ENCODE data around the gene NKAP. TPM values are rescaled to one million over a fixed set of nuclear protein-coding genes. Genes with fewer than 3 reads are reported as not detected.
"Not testable (repeated sequence)": the region's sequence is repeated elsewhere in the genome, so short reads cannot be mapped to it uniquely, and the experiment has no call there.

NKAP gene
- total RNA-seq, 2 experiments from 2014 or later = 10.2 to 10.4 TPM

- POLR2A ChIA-PET; H3K27me3 Mint-ChIP-seq; DNase-seq; H3K9me3 Mint-ChIP-seq; H3K36me3 Mint-ChIP-seq (ENCODE audit: low read depth); H3K27ac Mint-ChIP-seq; CTCF ChIA-PET; H3K4me1 Mint-ChIP-seq; H3K4me3 Mint-ChIP-seq: not testable (repeated sequence)
Observed at GRCh38 chrX:119966837-119967236, 23.3 kb upstream of the NKAP start.

- ChIA-PET POLR2A (no interaction called here), CTCF (no interaction called here)
- Mint-ChIP-seq H3K4me1 (peaks cover 11% of the 10 kb centered on the region), H3K4me3 (no peak overlapping the region), H3K27me3 (peaks cover 31% of the 10 kb centered on the region), H3K9me3 (no peaks in the 10 kb centered on the region), H3K36me3 (ENCODE audit: low read depth) (no peaks in the 10 kb centered on the region), H3K27ac (no peak overlapping the region)
- no peak for DNase-seq
Observed at GRCh38 chrX:119960625-119961024, 17.1 kb upstream of the NKAP start.

DNA sequence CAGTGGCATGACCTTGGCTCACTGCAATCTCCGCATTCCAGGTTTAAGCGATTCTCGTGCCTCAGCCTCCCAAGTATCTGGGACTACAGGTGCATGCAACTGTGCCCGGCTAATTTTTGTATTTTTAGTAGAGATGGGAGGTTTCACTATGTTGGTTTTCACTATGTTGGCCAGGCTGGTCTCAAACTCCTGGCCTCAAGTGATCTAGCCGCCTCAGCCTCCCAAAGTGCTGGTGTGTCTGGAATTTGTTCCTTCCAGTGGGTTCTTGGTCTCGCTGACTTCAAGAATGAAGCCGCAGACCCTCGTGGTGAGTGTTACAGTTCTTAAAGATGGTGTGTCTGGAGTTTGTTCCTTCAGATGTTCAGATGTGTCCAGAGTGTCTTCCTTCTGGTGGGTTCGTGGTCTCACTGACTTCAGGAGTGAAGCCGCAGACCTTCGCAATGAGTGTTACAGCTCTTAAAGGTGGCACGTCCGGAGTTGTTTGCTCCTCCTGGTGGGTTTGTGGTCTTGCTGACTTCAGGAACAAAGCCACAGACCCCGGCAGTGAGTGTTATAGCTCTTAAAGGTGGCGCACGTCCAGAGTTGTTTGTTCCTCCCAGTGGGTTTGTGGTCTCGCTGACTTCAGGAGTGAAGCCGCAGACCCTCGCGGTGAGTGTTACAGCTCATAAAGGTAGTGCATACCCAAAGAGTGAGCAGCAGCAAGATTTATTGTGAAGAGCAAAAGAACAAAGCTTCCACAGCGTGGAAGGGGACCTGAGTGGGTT, 12.4 kb upstream of the NKAP start:
- peaks cover 13% of the 10 kb centered on the region for H3K4me1 Mint-ChIP-seq
- H3K9me3 Mint-ChIP-seq; CTCF ChIA-PET; H3K4me3 Mint-ChIP-seq; H3K27ac Mint-ChIP-seq; H3K36me3 Mint-ChIP-seq (ENCODE audit: low read depth): not testable (repeated sequence)
- DNase-seq = peak; percentile 72
- POLR2A ChIA-PET = interaction anchor here (1.3 kb wide), 1 partner anchor 24 kb away, joined by 3 read pairs; no protein-coding TSS in a partner anchor
- H3K27me3 Mint-ChIP-seq = peaks cover 45% of the 10 kb centered on the region

DNA sequence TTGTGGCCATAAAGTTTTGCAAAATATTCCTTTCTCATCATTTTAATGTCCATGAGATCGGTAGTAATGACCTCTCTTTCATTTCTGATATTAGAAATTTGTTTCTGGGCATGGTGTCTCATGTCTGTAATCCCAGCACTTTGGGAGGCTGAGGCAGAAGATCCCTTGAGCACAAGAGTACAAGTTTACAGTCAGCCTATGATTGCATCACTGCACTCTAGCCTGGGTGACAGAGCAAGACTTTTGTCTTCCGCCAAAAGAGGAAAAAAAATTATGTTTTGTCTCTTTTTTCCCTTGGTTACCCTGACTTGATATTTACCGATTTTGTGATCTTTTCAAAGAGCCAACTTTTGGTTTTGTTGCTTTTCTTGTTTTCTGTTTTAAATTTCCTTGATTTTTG, 10.8 kb upstream of the NKAP start:
- Mint-ChIP-seq H3K36me3 (ENCODE audit: low read depth) (no peaks in the 10 kb centered on the region), H3K27me3 (peaks cover 42% of the 10 kb centered on the region), H3K9me3 (no peaks in the 10 kb centered on the region), H3K27ac (no peak overlapping the region), H3K4me3 (no peak overlapping the region), H3K4me1 (peaks cover 13% of the 10 kb centered on the region)
- CTCF ChIA-PET = no interaction called here
- POLR2A ChIA-PET = no interaction called here
- no peak for DNase-seq

DNA sequence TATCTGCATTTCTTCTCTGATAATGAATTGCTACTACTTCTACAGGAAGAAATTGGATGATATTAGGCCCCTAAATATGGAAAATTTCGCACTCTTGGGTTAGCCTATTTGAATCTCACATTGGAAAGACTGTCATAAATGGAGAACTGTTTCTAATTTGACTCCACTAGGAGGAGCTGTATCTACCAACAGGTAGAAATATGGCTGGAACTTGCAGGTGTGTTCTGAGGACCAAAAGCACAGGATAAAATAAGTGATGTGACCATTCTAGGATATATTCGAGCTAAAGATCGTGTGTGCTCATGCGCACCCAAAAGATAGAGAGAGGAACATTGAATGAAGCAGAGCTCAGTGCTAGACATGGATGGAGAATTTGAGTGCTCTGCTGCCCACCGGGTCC, 4.8 kb upstream of the NKAP start:
- CTCF ChIA-PET = interaction anchor here (1.1 to 1.6 kb wide), 2 partner anchors 9 to 32 kb away, joined by 3 read pairs; no protein-coding TSS in a partner anchor
- no peak for DNase-seq
- Mint-ChIP-seq H3K9me3 (no peaks in the 10 kb centered on the region), H3K36me3 (ENCODE audit: low read depth) (no peaks in the 10 kb centered on the region), H3K27ac (no peak overlapping the region), H3K27me3 (peaks cover 15% of the 10 kb centered on the region), H3K4me1 (peaks cover 8% of the 10 kb centered on the region), H3K4me3 (no peak overlapping the region)
- POLR2A ChIA-PET = interaction anchor here (0.8 kb wide), 1 partner anchor 13 kb away, joined by 3 read pairs; no protein-coding TSS in a partner anchor

DNA sequence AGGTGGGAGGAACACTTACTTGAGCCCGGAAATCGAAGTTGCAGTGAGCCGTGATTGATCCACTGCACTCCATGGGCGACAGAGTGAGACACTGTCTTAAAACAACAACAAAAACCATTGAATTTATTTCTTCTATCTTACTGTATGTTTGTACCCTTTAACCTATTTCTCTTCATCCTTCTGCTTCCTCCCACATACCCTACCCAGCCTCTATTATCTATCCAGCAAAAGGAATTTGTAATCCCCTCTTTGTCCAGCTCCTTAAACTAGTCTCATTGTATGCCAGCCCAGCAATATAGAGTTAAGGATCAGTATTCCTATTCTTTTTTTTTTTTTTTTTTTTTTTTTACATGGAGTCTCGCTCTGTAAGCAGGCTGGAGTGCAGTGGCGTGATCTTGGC, 1.9 kb upstream of the NKAP start:
- H3K9me3 Mint-ChIP-seq = no peaks in the 10 kb centered on the region
- CTCF ChIA-PET = no interaction called here
- peaks cover 25% of the 10 kb centered on the region for H3K4me1 Mint-ChIP-seq
- H3K27ac Mint-ChIP-seq = no peak overlapping the region
- no peak for DNase-seq
- H3K36me3 Mint-ChIP-seq (ENCODE audit: low read depth) = peaks cover 2% of the 10 kb centered on the region
- peaks cover 8% of the 10 kb centered on the region for H3K27me3 Mint-ChIP-seq
- no peak overlapping the region for H3K4me3 Mint-ChIP-seq
- POLR2A ChIA-PET = no interaction called here

GRCh38 chrX:119942831-119943184, 743 bp downstream of the NKAP start:
- Mint-ChIP-seq H3K36me3 (ENCODE audit: low read depth) (peaks cover 2% of the 10 kb centered on the region), H3K4me3 (peak overlapping the region; percentile 93), H3K27me3 (no peaks in the 10 kb centered on the region), H3K27ac (peak overlapping the region; percentile 95), H3K9me3 (no peaks in the 10 kb centered on the region), H3K4me1 (peaks cover 23% of the 10 kb centered on the region)
- CTCF ChIA-PET = interaction anchor here (0.9 kb wide), 2 partner anchors 13 to 152 kb away, joined by 3 to 4 read pairs; partner anchors contain the start of gene RPL39
- no peak for DNase-seq
- POLR2A ChIA-PET = interaction anchor here (0.7 kb wide), 1 partner anchor 618 kb away, joined by 3 read pairs; the partner anchor contains the start of gene CUL4B

DNA sequence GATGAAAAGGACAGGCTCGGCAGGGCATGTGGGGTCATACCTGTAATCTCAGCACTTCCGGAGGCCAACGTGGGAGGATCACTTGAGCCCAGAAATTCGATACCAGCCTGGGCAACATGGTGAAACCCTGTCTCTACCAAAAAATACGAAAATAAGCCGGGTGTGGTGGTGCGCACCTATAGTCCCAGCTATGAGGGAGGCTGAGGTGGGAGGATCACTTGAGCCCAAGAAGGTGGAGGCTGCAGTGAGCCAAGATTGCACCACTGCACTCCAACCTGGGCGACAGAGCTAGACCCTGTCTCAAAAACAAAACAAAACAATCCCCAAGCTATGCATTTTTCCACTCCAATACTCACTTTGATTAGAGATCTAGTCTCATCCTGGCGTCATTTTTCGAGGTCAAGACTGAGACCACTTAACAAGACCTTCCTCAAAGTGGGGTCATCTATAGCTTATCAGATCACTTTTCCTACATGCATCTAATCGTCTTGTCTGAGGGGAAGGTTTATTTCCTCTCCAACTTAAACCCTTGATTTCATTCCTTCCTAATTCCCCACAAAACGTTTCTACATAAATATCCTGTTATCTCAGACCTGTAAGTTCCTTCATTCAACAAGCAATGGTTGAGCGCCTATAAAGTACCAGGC, 1.3 kb downstream of the NKAP start:
- Mint-ChIP-seq H3K36me3 (ENCODE audit: low read depth) (peaks cover 2% of the 10 kb centered on the region), H3K27me3 (no peaks in the 10 kb centered on the region), H3K4me3 (peak overlapping the region; percentile 93), H3K4me1 (peaks cover 23% of the 10 kb centered on the region), H3K9me3 (no peaks in the 10 kb centered on the region), H3K27ac (peak overlapping the region; percentile 95)
- DNase-seq = no peak
- ChIA-PET POLR2A (interaction anchor here (0.7 kb wide), 1 partner anchor 618 kb away, joined by 3 read pairs; the partner anchor contains the start of gene CUL4B), CTCF (interaction anchor here (0.9 kb wide), 2 partner anchors 13 to 151 kb away, joined by 3 to 4 read pairs; partner anchors contain the start of gene RPL39)

GRCh38 chrX:119941336-119941735, 2.2 kb downstream of the NKAP start:
- H3K4me1 Mint-ChIP-seq = peaks cover 23% of the 10 kb centered on the region
- no peaks in the 10 kb centered on the region for H3K9me3 Mint-ChIP-seq
- H3K27ac Mint-ChIP-seq = no peak overlapping the region
- H3K4me3 Mint-ChIP-seq = no peak overlapping the region
- H3K36me3 Mint-ChIP-seq (ENCODE audit: low read depth) = peaks cover 7% of the 10 kb centered on the region
- CTCF ChIA-PET = no interaction called here
- no peak for DNase-seq
- H3K27me3 Mint-ChIP-seq = no peaks in the 10 kb centered on the region
- POLR2A ChIA-PET = no interaction called here

- H3K9me3 Mint-ChIP-seq = no peaks in the 10 kb centered on the region
- peaks cover 25% of the 10 kb centered on the region for H3K36me3 Mint-ChIP-seq (ENCODE audit: low read depth)
- POLR2A ChIA-PET = interaction anchor here (1.0 kb wide), 1 partner anchor 14 kb away, joined by 3 read pairs; no protein-coding TSS in a partner anchor
- DNase-seq = no peak
- no peak overlapping the region for H3K4me3 Mint-ChIP-seq
- H3K27ac Mint-ChIP-seq = no peak overlapping the region
- no peaks in the 10 kb centered on the region for H3K4me1 Mint-ChIP-seq
- H3K27me3 Mint-ChIP-seq = no peaks in the 10 kb centered on the region
- CTCF ChIA-PET = no interaction called here
Observed at GRCh38 chrX:119935215-119935874, 8.2 kb downstream of the NKAP start.

DNA sequence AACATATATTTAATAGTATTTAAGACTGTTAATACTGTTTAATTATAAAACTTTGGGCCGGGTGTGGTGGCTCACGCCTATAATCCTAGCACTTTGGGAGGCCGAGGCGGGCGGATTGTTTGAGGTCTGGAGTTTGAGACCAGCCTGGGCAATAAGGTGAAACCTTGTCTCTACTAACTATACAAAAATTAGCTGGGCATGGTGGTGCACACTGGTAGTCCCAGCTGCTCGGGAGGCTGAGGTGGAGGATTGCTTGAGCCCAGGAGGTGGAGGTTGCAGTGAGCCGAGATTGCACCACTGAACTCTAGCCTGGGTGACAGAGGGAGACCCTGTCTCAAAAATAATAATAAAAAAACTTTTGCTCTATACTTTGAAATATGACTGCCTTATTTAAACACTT, 21.2 kb downstream of the NKAP start:
- H3K9me3 Mint-ChIP-seq, CTCF ChIA-PET, H3K4me3 Mint-ChIP-seq, H3K27me3 Mint-ChIP-seq, H3K4me1 Mint-ChIP-seq, DNase-seq, POLR2A ChIA-PET, H3K27ac Mint-ChIP-seq: not testable (repeated sequence)
- peaks cover 14% of the 10 kb centered on the region for H3K36me3 Mint-ChIP-seq (ENCODE audit: low read depth)

DNA sequence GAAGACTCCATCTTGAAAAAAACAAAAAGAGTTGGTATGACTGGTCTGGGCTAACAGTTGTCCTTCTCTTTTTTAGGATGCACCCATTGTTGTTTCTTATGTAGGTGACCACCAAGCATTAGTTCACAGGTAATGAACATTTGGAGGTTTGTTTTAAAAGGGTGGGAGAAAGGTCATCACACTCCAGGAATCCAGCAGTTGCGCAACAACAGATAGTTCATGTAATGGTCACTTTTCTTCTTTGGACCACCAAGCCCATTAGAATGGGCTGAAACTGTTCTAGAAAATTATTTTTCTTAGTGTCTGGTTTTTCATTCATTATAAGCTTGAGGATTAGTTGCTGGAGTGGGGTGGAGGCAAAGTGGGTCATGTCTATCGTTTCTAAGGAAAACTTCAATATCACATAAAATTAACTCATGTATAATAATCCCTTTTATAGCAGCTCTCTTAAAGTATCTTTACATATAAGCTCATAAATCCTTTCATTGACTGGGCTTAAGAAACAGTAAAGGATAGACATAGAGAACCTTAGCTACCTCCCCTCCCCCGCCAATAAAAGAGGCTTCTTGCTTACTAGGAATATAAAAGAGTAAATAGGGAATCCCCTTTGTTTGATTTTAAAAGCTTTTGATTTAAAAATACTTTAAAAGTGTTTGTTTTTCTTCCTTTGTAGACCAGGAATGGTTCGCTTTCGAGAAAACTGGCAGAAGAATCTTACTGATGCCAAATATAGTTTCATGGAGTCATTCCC, 23.5 kb downstream of the NKAP start:
- H3K27ac Mint-ChIP-seq = no peak overlapping the region
- H3K9me3 Mint-ChIP-seq = no peaks in the 10 kb centered on the region
- H3K4me1 Mint-ChIP-seq = no peaks in the 10 kb centered on the region
- no peak for DNase-seq
- no peak overlapping the region for H3K4me3 Mint-ChIP-seq
- ChIA-PET CTCF (no interaction called here), POLR2A (no interaction called here)
- H3K27me3 Mint-ChIP-seq = no peaks in the 10 kb centered on the region
- peaks cover 8% of the 10 kb centered on the region for H3K36me3 Mint-ChIP-seq (ENCODE audit: low read depth)

DNA sequence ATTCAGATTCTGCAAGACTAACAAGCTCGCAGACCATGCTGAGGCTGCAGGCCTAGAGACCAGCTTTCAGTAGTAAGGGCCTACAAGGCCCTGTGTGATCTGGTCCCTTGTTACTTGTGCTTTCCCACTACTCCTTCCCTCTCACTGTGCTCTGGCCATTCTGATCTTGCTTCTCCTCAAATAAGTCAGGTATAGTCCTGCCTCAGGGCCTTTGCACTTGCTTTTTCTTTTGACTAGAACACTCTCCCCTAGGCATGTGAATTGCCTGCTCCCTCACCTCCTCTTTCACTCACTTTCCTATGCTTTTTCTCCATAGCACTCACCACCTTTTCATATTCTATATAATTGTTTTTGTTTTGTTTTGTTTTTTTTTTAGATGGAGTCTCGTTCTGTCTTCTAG, 25.7 kb downstream of the NKAP start:
- CTCF ChIA-PET = no interaction called here
- no peak overlapping the region for H3K4me3 Mint-ChIP-seq
- H3K36me3 Mint-ChIP-seq (ENCODE audit: low read depth) = no peaks in the 10 kb centered on the region
- POLR2A ChIA-PET = no interaction called here
- H3K9me3 Mint-ChIP-seq = no peaks in the 10 kb centered on the region
- DNase-seq = no peak
- H3K27me3 Mint-ChIP-seq = no peaks in the 10 kb centered on the region
- H3K27ac Mint-ChIP-seq = no peak overlapping the region
- H3K4me1 Mint-ChIP-seq = no peaks in the 10 kb centered on the region
